NCI-H82 treated with DMSO at 0.1 percent for 48 hours (cell line): ENCODE data around the gene UGT1A10.
A peak's percentile ranks its signal among the peaks of the same experiment; 100 is the strongest.

Source experiments
- DNase-seq: peaks from one replicate; lab custom pipeline; 2025; ENCODE audit not compliant: unreplicated experiment; lab: John Stamatoyannopoulos, UW

The UGT1A10 gene

GRCh38 chr2:233801357-233802131 lies 165.3 kb downstream of the UGT1A10 start:
- DNase-seq: no peak

DNA sequence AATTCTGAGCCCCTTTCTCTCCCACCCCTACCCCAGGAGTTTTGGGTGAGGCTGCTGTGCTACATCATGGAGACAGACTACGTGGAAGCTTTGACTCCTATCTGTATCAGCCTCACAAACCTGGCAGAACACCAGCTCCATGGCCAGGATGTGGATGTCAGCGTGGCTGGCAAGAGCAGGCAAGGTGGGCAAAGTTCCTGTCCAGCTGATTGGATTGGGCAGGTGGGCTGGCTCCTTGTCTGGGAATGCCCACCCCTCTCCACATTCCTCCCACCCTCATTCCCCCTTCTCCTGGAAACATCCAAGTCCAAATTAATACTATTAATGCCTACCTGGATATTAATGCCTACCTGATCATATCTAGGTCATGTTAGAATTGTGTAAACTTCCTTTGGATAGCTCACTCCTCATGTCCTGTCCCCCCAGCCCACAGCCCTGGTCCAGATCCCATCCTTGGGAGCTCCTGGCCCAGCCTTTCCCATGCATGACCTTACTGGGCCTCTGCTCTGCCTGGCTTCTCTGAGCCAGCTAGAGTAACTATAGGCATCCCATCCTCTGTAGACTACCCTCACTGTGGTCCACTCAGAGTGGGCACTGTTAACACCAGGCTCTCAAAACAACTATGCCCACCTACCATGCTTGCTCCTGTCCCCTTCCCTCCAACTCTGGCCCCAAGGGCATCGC lies 166.0 kb downstream of the UGT1A10 start:
- DNase-seq: no peak

GRCh38 chr2:233803292-233803911 lies 167.2 kb downstream of the UGT1A10 start:
- DNase-seq: no peak

GRCh38 chr2:233803994-233804393 lies 167.7 kb downstream of the UGT1A10 start:
- DNase-seq: no peak

- DNase-seq: no peak
These were observed 171.1 kb downstream of the UGT1A10 start for GRCh38 chr2:233807215-233807865.

GRCh38 chr2:233807966-233808935 lies 172.0 kb downstream of the UGT1A10 start:
- no peak for DNase-seq

- DNase-seq: no peak
These were observed 174.1 kb downstream of the UGT1A10 start for GRCh38 chr2:233810385-233810784.

GRCh38 chr2:233811087-233811486 lies 174.8 kb downstream of the UGT1A10 start:
- no peak for DNase-seq

DNA sequence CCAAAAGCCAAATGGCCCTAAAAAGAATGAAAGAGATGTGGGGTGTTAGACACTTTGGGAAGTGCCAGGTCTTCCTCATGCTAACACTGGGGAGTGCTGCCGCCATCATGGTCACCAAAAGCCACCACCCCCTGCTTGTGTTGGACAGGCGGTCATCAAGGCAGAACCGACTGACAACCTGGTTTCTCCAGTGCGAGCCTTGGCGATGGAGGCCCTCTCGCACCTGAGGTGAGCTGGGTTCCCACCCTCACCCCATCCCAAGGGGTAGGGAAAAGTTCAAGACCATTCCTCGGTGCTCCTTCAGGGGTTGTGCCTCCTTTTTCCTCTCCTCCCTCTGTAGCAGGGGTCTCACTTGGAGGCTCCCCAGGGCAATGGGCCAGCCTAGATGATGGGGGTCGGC lies 175.5 kb downstream of the UGT1A10 start:
- DNase-seq: no peak

DNA sequence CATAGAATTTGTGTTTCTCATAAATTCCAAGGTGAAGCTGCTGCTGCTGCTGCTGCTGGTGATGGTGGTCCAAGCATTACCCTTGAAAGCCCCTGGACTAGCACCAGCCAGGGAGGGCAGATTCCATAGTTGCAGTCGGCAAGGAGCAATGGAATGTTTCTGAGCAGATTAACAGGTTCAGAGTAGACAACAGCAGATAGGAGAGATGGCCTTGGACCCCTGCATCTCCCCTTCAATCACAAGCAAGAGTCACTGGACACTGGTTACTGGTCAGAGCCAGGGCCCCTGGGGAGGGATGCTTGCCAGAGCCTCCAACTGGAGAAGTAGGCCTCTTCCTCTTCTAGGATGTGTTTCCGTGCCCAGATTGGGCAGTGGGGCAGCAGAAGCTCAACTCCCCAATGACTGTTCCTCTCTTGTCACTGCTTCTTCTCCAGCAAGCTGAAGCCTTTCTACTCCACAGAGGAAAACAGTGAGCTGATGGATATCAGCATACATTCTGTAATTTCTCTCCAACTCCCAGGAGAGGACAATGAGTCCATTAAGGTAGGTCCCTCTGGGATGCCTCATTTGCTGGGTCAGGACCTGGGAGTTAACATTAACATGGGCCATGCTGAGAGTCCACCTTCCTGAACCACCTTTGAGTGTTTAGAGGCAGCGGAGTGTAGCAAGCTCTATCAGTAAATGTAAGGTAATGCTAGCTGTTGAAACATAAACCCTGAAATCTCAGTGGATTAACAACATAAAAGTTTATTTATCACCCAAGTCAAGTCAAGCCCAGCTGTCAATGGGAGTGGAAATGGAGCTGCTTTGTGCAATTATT lies 177.2 kb downstream of the UGT1A10 start:
- no peak for DNase-seq

DNA sequence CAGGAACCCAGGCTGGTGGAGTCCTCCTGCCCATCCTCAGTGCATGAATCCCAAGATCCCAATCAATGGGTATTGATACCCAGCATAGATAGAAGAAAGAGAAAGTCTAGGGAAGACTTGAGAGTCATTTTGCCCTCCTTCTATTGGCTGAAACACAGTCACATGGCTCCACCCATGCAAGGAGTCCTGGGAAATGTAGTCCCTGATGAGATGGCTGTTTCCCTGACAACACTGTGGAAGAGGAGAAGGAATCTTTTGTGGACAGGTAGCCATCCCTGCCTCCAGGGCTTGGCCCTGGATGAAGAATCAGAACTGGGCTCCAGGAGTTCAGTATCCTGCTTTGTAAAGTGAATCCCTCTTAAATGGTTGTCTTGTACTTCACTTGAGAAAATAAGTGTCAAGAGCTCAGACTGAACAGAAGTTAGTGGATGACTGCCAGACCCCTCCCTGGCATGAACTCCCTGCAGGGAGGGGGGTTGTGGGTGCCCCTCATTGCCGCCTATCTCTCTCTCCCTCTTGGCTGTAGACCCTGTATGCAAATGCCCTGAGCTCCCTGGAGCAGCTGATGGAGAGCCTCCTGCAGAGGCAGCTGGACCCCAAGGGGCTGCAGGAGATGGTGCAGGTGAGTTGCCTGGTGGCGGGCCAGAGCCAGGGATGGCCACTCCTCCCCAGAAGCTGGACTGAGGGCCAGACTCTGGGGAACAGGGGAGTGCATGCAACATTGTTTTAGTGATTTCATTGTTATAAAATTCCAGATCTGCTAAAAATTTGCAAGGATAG lies 178.0 kb downstream of the UGT1A10 start:
- DNase-seq: peak; percentile 29

DNA sequence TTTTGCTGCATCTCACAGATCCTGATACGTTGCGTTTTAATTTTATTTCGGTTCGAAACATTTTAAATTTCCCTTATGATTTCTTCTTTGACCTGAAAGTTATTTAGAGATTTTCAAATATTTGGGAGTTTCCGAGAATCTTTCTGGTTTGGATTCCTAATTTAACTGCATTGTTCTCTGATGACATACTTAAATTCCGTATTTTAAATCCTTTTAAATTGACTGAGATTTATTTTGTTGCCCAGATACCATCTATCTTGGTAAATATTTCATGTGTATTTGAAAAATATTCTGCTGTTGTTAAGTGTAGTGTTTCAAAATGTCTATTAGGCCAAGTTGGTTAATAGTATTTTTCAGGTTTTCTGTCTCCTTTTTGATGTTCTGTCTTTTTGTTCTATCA lies 179.6 kb downstream of the UGT1A10 start:
- DNase-seq: no peak

DNA sequence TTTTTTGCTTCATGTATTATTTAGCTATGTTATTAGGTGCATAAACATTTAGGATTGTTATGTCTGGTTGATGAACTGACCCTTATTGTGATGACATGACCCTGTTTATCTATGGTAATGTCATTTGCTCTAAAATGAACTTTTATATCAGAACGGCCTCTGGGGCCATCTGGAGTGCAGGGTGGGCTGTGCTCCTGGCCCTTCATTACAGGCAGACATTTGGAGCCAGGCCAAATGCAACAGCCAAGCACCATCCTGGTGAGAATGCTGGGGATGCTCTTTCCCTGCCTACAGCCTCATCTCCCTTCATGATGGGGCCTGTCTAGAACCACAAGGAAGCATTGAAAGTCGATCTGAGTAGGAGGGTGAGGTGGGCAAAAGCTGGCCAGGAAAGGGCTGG lies 180.1 kb downstream of the UGT1A10 start:
- peak; percentile 13 for DNase-seq

DNA sequence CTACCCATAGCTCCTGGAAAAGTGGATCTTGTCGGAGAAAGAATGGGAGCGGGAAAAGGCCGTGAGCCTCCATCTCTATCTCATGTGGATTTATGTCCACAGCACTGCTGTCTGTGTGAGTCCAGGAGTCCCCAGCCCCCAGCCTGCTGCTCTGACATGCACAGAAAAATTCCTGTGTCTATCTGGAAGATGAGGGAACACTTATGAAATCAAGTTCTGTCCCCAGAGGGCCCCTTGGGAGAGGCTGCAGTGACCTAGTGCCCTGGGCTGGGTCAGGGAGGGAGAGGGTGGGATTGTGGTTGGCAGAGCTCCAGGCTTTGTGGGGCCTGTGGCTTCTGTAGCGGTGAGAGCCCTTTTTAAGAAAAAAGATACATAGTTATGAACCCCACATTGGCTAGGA lies 180.5 kb downstream of the UGT1A10 start:
- no peak for DNase-seq

GRCh38 chr2:233817361-233817911 lies 181.2 kb downstream of the UGT1A10 start:
- no peak for DNase-seq

DNA sequence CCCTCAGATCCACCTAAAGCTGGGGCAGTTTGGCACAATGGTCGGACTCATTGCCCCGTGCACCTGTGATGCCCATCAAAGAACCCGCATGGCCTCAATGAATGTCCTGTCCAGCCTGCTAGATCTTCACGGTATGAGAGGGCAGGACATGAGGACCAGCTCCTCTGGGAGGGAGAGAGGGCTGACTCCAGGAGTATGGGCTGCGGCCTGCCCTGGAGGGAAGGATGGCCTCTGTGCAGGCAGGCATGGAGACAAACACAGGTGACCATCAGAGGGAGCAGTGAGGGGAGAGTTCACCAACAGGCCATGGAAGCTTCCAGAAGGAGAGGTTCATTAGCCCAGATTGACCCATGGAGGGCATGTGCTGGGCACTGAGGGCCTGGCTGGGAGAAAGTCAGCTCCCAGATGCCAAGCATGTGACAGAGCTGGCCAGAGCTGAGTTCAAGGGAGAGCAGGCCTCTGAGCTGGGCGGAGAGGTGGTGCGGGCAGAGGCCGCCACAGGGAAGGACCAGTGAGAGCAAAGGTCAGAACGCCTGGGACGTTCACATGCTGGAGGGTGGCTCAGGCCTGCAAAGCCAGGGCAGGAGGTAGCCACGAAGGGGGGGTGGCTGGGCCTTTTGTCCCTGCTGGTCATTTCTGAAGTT lies 181.9 kb downstream of the UGT1A10 start:
- no peak for DNase-seq

DNA sequence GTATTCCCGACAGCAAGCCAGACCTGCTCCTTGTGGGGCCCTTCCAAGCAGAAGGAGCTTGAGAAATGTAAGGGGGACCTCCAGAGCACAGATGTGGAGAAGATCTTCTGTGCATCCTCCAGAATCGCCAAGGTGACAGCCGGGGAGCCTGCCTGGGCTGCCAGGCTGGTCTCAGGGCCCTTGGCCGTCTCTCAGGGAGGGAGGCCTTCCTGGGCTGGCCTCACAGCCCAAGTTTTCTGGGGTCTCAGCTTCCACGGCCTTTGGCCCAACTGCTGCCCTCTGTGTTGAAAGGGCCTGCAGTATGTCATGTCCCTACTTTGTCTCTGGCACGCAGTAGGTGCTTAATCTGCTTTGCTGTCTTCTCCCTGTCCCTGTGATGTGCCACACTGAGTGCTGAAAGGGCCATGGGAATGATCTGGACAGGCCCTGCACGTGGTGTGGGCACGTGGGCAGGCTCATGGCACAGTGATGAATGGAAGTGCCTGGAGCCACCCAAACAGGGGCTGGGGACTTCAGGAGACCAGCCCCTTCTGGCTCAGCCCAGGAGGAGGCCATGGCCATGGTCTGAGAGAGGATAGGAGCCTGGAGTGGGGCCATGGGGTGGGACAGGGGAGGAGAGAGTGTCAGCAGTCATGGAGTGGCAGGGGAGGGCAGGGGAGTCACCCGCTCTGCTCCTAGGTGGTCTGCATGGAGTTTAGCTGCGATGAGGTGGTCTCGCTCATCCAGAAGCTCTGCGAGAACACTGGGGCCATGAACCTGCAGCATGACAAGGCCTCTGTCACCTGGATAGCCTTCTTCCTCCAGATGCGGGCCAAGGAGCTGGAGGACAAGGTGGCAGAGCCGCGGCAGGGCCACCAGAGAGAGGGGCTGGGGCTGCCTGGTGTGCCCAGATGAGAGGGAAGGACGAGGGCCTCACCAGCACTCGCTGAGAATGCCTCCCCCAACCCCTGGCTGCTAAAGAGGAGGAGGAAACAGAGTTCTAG lies 182.7 kb downstream of the UGT1A10 start:
- no peak for DNase-seq
